AG08396 (cell line): ENCODE measurements around the gene PAM.
A peak's percentile ranks its signal among the peaks of the same experiment; 100 is the strongest.
"Not testable (repeated sequence)": the region's sequence is repeated elsewhere in the genome, so short reads cannot be mapped to it uniquely, and the experiment has no call there.

Source experiments
- DNase-seq: peaks from one replicate; pipeline ENCODE4 v3.0.0; 2012; ENCODE audit warnings: low spot score, mixed read lengths

PAM gene

DNA sequence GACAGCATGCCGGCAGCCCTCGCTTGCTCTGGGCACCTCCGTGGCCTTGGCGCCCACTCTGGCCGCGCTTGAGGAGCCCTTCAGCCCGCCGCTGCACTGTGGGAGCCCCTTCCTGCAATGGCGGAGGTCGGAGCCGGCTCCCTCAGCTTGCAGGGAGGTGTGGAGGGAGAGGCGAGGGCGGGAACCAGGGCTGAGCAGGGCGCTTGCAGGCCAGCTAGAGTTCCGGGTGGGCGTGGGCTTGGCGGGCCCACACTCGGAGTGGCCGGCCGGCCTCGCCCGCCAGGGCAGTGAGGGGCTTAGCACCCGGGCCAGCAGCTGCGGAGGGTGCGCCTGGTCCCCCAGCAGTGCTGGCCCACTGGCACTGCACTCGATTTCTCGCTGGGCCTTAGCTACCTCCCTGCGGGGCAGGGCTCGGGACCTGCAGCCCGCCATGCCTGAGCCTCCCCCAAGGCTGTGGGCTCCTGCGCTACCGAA is 3.2 kb upstream of the PAM start:
- DNase-seq, result not testable (repeated sequence)

- DNase-seq, result peak; percentile 5
These were observed 977 bp upstream of the PAM start for GRCh38 chr5:102753889-102754766.

- peak; percentile 80 for DNase-seq
These were observed 724 bp downstream of the PAM start for GRCh38 chr5:102755686-102756371.

DNA sequence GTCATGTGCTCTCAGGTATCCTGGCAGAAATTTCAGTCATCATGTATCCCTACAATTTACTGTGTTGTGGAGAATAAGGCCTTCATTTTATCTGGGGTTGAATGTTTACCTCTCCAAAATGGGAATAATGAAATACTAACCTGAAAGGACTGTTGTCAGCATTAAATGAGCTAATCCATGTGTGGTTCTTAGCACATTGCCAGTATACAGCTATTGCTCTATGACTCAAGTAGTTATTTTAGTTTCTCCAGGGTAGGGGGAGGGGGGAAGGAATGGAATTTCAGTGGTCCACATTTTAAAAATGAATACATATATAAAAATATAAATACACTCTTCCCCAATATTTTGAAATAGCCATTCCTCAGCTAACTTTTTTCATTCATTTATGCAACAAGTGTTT is 3.5 kb downstream of the PAM start:
- DNase-seq, result peak; percentile 51

- no peak for DNase-seq
These were observed 4.2 kb downstream of the PAM start for GRCh38 chr5:102759289-102759688.

DNA sequence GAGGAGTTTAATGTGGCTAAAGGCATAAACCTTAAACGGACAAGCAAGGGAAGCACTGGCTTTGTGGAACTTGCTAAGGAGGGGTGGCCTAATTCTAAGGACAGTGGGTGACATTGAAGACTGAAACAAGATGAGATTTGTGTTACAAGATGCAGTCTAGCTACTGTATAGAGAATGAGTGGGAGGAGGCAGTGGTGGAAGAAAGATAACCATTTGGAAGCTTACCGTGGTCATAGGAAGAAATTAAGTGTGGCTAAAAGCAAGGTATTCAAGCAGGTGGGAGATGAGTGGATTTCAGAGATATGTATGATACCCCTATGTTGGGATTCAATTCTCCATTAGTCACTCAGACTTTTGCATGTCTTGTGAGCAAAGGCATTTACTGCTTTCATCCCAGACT is 4.6 kb downstream of the PAM start:
- DNase-seq, result no peak

DNA sequence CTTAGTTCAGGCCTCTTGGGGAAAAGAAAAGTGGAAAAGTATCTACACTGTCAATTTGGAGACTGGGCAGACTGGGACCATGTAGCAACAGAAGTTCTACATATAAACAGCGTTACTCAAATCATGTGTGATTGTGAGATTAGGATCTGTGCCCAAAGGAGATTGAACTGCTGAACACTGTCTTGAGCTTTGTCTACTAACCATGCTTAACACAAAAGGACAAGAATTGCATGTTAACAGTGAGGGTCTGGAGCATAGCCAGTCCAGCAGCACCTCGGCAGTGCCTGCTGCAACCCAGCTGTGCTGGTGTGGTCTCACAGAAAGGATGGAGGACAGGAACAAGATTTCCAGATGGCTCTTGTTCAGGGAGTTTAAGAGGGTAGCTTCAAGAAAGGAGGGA is 5.7 kb downstream of the PAM start:
- peak; percentile 30 for DNase-seq

GRCh38 chr5:102762095-102762534 is 7.0 kb downstream of the PAM start:
- peak; percentile 36 for DNase-seq

DNA sequence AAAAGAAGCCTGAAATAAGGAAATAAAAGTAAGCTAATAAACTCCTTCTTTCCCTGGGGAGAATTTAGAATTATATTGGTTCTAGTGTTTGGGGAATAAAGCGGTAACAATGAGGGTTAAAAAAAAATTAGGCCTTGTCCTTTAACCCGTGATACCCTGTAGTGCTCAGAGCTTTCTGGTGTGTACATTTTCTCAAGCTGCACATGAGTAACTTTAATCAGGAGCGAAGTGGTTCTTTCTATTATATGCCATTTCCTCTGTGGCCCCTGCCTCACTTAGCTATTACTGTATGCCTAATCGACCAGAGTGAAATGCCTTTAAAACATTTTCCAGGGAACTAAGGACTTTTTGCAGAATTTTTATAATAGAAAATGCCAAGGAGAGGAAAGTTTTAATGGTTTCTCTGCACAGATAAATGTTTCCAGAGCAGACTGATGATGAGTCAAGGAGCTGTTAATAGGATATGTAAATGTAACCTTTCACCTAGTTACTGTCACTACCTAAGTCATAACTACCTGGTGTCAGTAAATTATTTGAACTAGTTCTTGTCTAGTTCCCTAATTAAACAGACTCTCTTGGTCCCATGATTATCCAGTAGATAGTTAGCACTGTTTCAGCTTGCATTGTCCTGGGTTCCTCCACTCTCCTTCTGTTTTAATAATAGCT is 7.6 kb downstream of the PAM start:
- DNase-seq, result no peak

- DNase-seq, result no peak
These were observed 8.6 kb downstream of the PAM start for GRCh38 chr5:102763734-102764133.

GRCh38 chr5:102764381-102765004 is 9.4 kb downstream of the PAM start:
- no peak for DNase-seq

GRCh38 chr5:102765350-102765749 is 10.2 kb downstream of the PAM start:
- no peak for DNase-seq

DNA sequence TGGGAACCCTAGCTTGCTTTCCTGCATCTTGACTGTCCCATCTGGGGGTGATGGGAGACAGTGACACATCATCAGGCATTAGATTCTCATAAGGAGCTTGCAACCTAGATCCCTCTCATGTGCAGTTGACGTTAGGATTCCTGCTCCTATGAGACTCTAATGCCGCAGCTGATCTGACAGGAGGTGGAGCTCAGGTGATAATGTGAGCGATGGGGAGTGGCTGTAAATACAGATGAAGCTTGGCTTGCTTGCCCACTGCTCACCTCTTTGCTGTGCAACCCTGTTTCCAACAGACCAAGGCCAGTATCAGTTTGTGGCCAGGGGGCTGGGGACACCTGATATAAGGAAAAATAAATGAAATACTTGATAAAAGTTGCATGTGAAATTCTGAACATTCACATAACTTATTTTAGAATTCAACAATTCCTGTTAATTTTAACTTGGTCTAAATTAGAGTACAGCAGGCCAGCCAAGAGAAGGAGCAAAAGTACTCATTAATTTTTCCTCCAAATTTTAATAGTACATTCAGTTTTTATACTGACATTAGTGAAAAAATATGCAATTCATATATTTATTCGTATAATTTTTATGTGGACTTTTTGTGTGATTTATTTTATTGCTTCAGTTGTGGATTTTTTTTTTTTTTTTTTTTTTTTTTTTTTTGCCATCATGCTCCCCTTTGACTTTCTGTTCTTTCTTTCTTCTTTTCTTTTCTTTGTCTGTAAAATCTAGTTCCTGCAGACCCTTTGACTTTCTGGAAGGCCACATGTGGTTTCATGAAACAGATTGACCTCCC is 11.4 kb downstream of the PAM start:
- no peak for DNase-seq

DNA sequence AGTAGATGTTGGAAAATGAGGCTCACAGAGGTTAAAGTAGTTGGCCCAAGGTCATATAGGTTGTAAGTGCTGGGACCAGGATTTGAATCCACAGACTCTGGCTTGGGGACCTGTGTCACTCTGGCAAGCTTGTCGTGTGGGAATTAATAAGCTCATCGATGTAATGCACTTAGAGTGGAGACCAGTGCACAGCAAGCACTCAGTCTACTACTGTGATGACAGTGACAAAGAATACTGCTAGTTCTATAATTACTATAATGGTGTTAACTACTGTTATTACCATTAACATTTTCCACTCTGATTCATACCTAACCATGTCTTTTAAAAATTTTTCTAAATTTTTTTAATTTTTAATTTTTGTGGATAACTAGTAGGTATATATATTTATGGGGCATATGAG is 12.8 kb downstream of the PAM start:
- DNase-seq, result no peak

- DNase-seq, result no peak
These were observed 15.7 kb downstream of the PAM start for GRCh38 chr5:102770803-102771202.

GRCh38 chr5:102771435-102771834 is 16.3 kb downstream of the PAM start:
- no peak for DNase-seq

DNA sequence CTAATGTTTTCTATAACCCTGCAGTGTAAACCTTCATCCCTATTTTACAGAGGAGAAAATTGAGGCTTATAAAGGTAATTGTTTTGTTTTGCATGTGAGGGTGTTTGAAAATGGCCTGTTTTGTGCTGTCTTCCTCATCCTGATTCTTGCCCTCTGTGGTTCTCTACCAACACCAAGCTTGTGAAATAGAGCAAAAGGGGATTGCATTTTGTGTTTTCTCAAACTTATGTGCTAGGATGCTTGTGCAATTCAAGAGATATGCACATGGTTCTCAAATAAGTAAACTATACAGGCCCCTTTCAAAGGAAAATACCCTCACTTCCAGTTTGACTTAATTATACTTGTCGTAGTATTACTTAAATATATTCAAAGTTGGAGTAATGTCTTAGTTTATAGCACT is 17.2 kb downstream of the PAM start:
- no peak for DNase-seq

DNA sequence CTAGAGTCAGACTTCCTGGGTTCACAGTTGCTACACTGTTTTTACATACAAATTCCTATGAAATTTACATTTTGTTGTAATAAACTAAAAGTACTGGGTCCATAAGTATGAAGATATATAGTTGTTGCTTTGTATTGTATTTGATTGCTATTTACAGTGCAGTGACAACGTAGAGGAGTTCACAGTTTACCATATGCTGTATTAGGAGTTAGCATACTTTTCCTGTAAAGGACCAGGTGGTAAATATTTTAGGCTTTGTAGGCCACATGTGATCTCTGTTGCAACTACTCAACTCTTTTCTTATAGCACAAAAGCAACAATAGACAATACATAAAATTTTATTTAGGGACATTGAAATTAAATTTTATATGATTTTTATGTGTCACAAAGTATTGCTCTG is 18.0 kb downstream of the PAM start:
- DNase-seq, result no peak

- DNase-seq, result not testable (repeated sequence)
These were observed 20.7 kb downstream of the PAM start for GRCh38 chr5:102775756-102776155.

DNA sequence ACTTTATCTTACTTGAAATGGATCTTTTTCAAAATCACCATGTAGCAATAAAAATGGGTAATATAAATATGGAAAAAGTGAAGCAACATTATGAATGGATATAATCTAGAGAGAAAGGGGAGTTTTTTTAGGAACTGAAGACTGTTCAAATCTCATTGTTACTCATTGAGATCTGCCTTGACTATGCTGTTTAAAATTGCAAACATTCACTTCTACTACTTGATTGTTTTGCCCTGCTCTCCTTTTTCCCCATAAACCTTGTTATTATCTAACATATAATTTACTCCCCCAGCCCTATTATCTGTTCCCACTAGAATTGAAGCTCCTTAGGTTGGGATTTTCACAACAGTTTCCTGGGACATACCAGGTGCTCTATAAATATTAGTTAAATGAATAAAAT is 22.0 kb downstream of the PAM start:
- DNase-seq, result no peak

DNA sequence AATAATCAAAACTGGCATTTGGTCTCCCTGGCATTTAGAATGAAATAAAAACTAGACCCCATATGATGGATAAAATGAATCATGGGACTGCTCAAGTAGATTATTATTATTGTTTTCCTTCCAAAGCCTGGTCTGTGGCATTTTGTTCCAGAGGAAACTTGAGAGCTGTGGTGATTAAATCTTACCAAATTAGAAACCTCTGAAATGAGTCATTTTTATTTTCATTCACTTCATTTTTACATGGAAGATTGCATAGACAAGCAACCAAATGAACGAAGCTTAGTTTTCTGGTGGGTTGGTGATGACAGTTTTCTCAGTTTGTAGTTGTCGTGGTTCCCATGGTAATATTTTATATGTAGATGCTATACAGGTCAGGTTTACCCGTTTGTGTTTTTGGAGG is 23.4 kb downstream of the PAM start:
- DNase-seq, result peak; percentile 39
